GM04504 (cell line): Measurements from ENCODE around the gene CCNL2.

Experiments used
- DNase-seq: peaks from one replicate; pipeline ENCODE4 v3.0.0-alpha.2; 2012; ENCODE audit warnings: low read depth

CCNL2 gene

GRCh38 chr1:1342061-1342562 lies 57.0 kb downstream of the CCNL2 start:
- no peak for DNase-seq

DNA sequence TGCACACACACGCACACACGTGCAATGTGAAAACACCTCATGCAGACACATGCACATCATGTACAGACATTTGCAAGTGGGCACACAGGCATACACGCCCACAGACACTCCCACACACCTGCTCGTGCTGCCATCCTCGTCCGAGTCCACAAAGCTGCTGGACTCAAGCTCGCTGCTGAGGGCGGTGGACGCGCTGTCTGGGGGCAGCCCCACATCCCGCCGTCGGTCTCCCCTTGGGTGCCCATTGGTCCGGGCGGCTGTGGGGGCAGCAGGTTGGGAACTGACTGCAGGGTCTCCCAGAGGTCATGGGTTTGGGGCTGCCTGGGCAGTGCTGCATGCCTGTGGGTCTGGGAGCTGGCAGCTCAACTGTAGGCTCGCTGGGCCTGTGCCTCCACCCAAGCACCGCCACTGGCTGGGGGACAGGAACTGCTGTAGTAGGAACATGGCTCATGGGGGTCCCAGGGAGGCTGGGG lies 57.5 kb downstream of the CCNL2 start:
- no peak for DNase-seq

- DNase-seq, result no peak
Measured at GRCh38 chr1:1340791-1341548, 58.2 kb downstream of the CCNL2 start.

DNA sequence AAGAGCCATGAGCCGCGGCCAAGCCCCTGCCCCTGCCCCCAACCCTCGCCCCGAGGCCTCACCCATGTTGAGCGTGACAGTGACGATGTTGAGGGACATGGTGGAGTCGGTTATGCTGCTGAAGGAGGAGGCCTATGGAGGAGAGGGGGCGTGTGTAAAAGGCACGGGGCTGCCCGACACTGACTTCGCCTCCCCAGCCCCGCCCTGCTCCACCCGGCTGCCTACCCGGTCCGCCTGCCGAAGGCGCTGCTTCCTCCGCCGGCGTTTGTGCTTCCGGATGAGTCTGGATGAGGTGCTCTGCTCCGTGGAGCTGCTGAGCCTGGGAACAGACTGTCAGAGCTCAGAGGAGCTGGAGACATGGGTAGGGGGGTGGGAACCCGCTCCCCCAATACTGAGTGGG lies 59.0 kb downstream of the CCNL2 start:
- DNase-seq, result no peak

- DNase-seq, result no peak
Measured at GRCh38 chr1:1338278-1338677, 60.9 kb downstream of the CCNL2 start.

DNA sequence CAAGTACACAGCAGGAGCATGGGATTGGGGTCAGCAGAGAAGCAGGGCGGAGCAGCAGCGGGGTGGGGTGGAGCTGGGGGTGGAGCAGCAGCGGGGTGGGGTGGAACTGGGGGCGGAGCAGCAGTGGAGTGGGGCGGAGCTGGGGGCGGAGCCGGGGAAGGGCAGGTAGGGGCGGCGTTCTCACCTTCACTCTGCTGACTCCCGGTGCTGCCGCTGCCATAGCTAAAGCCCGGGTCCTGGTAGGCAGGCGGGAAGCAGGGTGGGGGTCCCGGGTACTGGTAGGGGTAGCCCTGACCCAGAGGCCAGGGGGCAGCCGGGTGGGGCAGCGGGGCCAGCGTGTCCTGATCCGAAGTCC lies 61.4 kb downstream of the CCNL2 start:
- DNase-seq, result no peak

DNA sequence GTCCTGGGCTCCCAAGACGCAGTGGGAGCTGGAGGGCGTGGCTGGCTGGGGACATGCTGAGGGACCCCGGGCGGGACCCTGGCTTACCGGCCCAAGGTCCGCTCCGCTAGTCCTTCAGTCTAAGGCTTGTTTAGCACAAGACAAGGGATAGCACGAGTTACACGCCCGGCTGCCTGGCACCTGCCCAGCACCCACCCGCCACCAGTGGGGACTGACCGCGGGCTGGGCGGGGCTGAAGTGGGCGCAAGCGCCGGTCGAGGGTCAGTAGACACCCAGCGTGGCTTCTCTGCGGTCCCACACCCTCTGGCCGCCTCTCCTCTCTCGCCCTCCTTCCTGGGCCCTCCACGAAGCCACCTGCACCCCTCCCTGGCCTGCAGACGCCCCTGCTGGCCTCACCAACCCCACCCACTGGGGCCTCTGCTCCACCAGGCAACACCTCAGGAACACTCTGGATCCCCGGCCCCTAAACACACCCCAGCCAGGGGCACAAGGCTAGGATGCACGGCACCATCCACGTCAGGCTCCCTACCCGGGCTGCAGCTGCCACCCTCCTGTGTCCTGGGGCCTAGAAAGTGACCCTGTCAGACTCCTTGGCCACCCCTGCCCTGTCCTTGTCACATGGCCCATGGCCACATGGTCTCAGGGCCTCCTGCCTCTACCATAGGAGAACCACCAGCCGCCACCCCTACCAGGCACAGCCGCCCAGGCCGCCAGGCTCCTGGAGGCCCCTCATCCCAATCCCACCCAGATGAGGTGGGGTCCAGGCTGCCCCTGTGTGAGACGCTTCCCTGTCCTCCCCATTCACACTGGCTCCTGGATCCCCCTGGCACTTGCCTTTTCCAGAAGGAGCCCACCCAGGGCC lies 62.0 kb downstream of the CCNL2 start:
- no peak for DNase-seq

DNA sequence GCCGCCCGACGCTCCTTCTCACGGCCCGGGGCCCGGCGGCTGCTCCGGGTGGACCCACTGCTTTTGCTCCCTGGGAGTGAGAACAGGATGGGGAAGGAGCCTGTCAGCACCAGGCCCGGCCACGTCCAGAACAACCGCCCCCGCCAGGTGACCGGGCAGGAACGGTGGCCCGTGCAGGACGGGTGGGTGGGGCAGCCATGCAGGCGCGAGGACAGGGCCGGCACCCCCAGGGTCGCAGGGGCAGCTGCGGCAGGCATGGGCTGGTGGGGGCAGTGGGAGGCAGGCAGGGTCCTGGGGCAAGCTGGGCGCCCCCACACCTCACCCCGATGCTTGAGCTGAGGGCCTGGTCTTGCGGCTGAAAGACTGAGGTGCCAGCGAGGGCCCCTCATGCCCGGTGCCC lies 62.7 kb downstream of the CCNL2 start:
- no peak for DNase-seq

GRCh38 chr1:1335792-1336248 lies 63.3 kb downstream of the CCNL2 start:
- no peak for DNase-seq
